OCI-M2 (cell line): ENCODE results near the gene MAP1S.

Experiments used
- DNase-seq: peaks from one replicate; lab custom pipeline; 2025; ENCODE audit not compliant: unreplicated experiment; lab: John Stamatoyannopoulos, UW

The MAP1S gene, protein sequence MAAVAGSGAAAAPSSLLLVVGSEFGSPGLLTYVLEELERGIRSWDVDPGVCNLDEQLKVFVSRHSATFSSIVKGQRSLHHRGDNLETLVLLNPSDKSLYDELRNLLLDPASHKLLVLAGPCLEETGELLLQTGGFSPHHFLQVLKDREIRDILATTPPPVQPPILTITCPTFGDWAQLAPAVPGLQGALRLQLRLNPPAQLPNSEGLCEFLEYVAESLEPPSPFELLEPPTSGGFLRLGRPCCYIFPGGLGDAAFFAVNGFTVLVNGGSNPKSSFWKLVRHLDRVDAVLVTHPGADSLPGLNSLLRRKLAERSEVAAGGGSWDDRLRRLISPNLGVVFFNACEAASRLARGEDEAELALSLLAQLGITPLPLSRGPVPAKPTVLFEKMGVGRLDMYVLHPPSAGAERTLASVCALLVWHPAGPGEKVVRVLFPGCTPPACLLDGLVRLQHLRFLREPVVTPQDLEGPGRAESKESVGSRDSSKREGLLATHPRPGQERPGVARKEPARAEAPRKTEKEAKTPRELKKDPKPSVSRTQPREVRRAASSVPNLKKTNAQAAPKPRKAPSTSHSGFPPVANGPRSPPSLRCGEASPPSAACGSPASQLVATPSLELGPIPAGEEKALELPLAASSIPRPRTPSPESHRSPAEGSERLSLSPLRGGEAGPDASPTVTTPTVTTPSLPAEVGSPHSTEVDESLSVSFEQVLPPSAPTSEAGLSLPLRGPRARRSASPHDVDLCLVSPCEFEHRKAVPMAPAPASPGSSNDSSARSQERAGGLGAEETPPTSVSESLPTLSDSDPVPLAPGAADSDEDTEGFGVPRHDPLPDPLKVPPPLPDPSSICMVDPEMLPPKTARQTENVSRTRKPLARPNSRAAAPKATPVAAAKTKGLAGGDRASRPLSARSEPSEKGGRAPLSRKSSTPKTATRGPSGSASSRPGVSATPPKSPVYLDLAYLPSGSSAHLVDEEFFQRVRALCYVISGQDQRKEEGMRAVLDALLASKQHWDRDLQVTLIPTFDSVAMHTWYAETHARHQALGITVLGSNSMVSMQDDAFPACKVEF

DNA sequence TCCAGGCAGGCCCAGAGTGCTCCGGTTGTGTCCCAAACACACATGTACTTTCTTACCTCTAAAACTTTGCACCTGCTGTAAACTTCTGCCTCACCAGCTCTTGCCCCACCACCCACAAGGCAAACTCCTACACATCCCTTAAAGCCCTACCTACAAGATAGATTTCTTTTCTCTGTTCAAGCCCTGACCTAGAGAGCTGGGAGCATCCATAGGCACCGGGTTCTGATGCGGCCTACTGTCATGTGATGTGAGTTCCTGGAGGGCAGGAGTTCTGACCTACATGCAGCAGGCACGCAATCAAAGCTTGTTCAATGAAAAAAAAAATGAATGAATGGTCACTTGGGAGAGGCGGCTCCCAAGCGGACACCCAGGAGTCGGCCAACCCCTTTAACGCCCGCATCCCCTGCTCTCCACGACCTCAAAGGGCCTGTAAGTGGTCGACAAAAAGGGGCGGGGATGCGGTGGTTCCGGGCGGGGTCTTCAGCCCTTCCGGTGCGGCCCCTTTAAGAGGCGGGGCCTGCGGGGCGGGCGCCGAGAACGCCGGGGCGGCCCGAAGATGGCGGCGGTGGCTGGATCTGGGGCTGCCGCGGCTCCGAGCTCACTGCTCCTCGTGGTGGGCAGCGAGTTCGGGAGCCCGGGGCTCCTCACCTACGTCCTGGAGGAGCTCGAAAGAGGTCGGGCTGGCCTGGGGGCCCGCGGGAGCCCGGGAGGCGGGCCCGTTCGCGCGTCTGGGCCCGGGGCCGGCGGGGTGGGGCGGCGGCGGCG lies at the start of gene MAP1S:
Gene MAP1S (plus strand): TSS at position 534 of the 765 bp plus-strand sequence. CDS start 23 bp downstream, at position 557.
- peak; percentile 26 for DNase-seq

DNA sequence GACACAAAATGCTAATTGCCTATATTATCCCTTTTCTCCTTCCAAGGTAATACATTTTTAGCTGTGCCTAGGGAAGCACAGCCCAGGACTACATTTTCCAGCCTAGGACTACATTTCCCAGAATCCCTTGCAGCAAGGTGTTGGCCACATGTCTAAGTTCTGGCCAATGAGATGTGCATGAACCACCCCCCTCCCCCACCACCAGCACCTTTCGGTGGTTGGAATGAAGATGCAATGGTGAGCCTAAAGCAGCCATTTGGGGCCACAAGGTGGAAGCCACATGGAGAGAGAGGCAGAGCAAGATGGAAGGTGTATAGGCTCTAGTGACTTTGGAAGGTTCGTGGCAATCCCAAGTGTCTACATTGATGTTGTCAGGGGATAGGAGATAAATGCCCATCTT lies 47.4 kb upstream of the MAP1S start:
- no peak for DNase-seq

DNA sequence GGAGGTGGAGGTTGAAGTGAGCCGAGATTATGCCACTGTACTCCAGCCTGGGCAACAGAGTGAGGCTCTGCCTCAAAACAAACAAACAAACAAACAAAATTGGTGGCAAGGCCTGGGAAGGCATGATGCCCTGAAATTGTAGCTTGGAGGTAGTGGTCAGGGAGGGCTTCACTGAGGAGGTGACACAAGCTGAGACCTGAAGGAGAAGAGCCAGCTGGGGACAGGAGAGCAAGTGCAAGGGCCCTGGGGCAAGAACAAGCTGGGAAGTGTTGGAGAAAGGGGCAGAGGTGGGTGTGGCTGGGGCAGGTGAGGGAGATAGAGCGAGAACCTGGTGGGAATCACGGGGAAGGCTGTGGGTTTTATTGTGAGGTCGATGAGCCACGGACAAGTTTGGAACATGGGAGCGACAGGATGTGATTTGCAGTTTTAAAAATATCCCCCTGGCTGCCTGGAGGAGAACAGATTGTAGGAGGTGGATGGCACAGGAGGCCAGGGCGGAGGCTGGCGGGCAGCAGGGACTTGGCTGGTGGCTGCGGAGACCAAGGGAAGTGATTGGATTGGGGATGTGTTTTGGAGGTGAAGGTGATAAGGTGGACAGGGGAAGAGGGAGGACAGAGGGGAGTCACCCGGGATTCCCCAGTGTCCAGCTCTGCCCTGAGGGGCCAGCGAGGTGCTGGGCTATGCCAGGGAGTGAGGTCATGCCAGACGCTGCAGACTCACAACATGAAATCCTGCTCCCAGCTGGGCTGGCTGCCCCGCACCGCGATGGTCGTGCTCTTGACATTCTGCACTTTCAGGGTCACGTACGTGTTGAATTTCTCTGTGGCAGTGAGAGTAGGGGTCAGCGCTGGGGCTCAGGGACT lies 45.1 kb upstream of the MAP1S start:
- no peak for DNase-seq

DNA sequence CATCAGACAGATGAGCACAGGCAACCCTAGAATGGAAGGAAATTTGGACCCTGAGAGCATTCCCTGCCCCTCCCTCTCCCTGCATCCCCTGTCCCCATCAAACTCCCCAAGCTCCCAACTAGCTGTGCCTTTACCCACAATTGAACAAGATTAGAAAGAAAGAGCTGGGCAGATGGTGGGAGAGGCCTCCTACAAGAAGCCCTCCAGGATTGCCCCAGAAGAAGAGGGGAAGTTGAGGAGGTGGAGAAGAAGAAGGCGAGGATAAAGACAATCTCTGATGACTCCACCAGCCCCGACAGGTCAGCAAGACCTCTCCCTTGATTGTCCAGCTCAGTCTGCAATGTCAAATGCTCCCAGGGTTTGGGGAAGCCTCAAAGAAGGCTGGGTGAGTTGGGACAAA lies 43.0 kb upstream of the MAP1S start:
- no peak for DNase-seq

DNA sequence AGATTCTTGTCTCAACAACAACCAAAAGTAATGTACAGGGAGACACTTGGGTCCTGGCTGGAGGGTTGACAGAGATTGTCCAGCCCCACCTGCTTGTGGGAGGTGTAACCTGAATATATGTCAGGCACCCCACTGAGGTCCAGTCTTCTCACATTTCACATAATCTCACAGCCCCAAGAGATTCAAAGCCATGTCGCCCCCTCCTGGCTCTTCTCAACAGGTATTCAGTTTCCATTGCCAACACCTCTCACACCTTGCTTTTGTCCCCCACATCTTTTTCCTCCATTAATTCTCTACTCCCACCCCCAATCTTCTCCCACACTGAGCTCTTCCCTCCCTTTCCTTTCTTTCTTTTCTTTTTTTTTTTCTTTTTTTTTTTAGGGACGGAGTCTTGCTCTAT lies 42.3 kb upstream of the MAP1S start:
- no peak for DNase-seq

DNA sequence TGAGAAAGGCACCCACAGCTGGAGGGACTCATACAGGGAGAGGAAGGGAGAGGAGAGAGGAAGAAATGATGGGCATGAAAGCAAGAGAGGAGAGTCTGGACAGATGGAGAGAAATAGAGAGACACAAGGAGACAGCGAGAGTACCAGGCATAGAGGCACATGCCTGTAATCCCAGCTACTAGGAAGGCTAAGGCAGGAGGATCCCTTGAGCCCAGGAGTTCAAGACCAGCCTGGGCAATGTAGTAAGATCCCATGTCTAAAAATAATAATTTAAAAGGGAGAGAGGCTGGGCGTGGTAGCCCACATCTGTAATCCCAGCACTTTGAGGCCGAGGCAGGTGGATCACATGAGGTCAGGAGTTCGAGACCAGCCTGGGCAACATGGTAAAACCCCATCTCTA lies 40.4 kb upstream of the MAP1S start:
- DNase-seq = no peak

DNA sequence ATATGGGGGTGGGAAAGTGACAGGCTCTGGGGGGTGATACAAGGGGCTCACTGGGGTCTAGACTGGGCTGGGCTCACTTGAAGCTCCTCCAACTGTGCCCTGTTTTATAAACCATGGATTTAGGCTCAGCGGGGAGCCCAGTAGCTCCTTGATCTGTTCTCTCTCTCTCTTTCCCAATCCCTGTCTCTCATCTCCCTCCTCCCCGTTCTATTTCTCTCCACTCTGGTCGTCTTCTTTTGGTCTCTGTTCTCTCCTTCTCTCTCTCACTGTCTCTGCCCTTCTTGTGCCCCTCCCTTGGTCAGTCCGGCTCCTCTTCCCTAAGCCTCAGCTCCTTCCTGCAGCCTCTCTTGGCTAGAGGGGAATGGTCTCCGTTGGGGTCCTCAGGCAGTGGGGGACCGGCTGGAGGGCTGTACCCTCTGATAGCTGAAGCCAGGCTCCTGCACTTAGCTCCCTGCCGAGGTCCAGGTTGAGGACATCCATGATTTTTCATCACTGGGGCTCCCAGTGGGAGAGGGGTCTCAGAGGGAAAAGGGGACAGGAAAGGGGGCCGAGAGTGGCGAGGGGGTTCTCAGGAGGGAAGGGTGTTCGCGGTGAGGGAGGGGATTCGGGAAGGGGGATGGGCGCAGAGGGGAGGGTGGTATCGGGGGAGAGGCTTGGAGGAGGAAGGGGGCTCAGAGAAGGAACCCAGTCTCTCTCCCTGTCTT lies 39.6 kb upstream of the MAP1S start:
- DNase-seq = no peak

DNA sequence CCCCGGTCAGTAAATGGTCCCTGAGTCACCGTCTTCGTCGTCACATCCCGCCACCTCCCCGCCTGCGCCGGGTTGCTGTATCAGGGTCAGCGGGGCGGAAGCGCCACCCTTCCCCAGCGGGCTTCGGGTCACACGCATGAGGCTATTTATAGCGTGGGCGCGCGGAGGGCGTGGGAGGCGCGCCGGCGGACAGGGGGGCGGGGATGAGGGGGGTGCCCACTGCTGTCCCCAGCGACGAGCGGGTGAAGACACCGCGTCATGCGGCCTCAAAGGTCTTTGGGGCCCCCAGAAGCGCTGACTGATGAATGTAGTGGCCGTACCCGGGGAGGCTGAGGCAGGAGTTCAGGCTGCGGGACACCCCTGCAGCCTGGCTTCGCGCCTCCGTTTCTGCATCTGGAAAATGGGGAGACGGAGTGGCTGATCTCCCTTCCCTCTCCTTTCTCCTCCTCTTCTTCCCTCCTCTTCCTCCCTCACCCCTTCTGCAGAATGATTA lies 39.0 kb upstream of the MAP1S start:
- DNase-seq = no peak

DNA sequence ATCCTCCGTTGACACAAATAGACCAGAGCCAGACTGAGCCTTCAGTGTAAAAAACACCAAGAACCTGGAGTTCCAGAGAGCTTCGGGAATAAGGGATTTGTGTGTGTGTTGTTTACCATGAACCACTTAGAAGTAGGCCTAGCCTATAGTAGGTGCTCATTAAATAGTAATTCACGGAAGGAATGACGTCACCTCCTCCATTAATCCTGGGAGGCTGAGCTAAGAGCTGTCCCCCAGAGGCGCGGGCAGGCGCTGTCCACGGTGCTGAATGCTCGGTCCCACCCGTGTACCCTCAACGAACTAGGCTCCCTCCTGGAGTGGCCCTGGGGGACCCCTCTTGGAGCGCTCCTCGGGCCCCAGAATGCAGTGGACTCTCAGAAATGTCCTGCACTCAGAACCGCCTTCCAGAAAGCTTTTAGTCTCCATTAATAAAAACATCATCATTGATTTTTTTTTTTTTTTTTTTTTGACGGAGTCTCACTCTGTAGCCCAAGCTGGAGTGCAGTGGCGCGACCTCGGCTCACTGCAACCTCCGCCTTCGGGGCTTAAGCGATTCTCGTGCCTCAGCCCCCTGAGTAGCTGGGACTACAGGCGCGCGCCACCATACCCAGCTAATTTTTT lies 37.7 kb upstream of the MAP1S start:
- DNase-seq = no peak

DNA sequence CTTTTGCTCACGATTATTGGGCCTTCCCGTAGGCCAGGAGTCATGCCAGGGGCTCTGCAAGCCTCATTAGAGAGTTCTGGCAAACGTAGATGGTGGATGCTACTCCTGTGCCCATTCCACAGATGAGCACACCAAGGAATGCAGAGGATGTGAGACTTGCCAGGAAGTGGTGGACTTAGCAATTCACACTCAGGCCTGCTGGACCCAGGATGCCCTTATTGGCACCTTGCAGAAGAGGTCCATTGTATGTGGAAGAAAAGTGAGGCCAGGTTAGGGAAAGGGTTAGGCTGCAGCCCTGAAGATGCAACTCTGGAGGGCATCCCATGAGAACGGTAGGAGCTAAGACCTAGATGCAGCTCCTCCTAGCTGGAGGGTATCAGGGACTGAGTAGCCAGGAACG lies 37.0 kb upstream of the MAP1S start:
- no peak for DNase-seq

DNA sequence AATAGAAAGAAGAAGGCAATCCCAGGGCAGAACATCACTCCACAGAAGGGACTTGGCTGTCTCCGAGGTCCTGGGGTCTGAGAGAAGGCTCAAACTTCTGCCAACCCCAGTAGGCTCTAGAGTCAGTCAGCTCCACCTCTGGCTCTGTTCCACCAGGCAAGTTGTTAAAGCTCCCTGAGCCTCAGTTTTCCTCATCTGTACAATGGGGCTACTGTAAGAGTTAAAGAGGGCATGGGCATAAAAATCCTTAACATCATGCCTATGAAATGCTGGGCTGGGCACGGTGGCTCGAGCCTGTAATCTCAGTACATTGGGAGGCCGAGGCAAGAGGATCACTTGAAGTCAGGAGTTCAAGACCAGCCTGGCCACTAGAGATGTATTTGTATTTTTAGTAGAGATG lies 36.2 kb upstream of the MAP1S start:
- no peak for DNase-seq

DNA sequence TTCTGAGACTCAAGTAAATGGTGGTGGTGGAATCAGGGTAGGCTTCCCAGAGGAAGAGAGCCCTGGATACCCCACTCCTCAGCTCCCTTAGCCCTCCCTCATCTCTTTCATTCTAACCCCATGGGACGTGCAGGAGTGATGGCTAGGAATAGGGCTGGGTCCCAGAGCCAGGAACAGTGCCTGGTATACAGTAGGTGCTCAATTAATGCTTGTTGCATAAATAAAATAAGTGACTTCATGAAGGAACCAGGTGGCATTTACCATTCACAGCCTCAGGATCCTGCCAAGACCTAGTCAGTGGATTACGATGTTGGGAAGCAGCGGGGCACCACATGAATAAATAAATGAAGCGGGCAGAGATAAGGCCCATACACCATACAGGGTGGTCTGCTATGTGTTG lies 35.0 kb upstream of the MAP1S start:
- no peak for DNase-seq

DNA sequence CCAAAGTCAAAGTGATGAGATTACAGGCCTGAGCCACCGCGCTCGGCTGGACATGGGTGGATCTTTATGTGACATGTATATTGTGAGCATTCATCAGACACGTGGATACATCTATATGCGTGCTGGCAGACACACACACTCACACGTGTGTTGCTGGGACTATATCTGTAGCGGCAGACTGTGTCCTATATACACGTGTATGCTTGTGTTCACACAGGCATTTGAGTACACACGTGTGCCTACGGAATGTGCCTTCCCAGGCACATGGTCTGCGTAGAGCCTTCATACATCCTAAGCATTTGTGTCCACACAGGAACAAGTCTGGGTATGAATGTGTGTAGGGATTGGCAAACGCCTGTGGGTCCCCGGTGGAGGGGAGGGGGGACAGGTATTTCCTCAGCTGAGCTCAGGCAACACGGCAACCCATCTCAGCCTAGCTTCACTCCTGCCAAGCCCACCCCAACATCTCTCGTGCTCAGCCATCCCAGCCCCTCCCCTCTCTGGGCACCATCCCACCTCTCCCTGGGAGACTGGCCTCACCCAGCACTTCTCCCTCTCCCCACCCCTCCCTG lies 33.7 kb upstream of the MAP1S start:
- no peak for DNase-seq

DNA sequence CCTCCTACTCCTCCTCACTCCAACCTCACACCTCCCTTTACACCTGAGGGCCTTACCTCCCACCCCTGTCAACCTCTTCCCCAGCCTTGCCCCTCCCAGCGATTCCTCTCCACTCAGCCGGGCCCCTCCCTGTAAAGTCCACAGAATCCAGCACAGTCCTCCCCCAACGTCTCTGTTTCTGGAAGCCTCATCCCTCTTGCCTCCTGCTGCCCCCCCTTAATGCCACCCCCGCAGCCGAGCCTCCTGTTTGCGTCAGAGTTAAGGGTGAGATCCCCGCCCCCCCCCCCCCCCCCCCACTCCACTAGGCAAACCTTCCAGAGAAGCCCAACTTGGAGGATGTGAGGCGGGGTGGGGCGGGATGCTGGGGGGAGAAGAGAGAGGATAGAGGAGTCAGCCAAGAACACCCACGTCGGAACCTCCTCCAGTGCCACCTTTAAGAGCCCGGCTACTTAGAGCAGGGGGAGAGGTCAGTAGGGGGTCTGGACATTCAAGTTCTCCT lies 33.2 kb upstream of the MAP1S start:
- DNase-seq = no peak

DNA sequence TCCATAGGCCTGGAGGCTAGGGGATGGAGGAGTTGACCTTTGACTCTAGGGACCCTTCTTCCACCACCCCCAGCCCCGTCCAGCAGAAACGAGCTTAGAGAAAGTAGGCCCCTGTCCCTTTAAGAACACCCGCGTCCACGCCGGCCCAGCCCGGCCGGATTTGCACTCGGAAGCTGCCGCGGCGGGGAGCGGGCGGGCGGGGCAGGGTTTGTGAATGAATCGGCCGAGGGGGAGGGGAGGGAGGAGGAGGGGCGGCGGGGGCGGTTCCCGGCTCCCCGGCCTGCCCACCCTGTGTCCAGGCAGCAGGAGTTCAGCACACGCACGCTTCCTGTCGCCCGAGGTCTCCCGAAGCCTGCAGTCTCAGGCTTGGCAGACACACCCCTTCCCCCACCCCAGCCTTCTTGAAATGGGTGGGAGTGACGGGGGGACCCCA lies 32.7 kb upstream of the MAP1S start:
- no peak for DNase-seq

DNA sequence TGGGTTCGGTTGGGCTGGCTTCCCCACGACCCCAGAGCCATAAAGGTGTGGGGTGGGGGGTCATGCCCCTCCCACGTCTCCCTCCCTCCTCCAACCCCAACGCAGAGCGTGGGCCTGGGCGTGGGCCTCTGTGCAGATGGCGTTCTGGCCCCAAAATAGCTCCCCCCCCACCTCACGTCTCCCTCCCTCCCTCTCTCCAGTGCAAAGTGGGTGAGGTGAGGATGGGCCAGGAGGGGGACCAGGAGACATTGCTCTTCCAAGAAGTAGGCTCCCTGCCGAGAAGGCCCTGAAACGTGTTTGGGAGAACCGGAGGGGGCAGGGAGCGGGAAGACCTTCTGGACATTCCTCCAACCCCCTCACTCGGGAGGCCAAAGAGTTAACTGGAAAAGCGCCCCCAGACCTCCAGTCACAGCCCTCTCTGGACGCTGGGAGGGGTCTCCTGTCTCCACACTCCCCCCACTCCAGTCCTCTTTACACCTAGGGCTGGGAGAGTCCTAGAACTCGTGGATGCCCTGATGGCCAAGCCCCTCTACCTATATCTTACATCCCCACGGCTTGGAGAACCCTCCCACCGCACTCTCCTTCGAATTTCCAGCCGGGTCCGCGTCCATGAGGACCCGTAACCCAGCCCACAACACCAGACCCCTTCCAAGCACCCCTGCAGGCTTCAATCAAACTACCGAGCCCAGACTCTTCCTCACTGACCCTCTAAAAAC lies 32.0 kb upstream of the MAP1S start:
- DNase-seq = no peak

DNA sequence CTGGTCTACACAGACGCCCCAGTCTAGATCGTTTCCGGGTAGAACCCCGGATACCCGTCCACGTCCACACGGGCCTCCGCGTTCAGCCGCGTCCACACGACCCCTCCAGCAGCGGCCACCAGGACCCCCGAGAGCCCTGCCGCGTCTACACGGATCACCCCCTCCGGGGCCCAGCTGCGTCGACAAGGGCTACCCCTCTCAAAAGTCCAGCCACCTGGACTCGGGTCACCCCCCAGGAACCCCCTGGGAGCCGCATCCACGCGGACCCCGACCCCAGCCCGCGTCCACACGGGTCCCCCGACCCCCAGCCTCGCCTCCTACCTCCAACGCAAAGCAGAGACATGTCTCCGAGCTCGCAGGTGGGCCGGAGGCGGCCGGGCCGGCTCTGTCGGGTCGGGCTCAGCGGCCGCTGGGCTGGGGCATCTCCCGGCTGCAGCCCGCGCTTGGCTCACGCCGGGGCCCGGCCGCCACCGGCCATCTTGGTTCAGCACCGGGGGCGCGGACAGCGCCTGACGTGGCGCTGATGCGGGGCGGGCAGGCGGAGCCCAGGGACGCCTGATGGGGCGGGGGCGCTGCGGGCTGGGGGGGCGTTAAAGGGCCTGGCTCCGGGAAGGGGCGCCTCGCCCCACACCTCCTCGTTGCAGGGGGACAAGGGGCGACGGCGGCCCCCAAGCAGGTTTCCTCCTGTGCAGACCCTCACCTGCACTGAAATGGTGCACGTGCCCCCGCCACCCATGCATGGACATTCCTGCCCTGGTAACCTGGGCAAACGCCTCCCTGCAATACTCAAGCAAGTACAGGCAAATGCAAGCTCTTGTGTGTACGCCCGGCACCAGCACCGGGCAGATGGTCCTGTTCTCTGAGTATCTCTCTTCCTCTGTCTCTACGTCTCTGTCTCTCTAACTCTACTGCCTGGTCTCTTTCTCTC lies 31.2 kb upstream of the MAP1S start, which contains the start of gene UNC13A:
Gene UNC13A (minus strand): TSS at position 498 of the 928 bp plus-strand sequence. CDS start 155 bp downstream, at position 343.
- DNase-seq = no peak
